Activated effector memory CD4-positive, alpha-beta T cell treated with Interleukin-2 at 50 U/mL for 16 hours (primary cell): ENCODE results near the gene KRT39.

Source experiments
- DNase-seq: peaks from one replicate; pipeline ENCODE4 v3.0.0-alpha.2; 2020

KRT39 gene

DNA sequence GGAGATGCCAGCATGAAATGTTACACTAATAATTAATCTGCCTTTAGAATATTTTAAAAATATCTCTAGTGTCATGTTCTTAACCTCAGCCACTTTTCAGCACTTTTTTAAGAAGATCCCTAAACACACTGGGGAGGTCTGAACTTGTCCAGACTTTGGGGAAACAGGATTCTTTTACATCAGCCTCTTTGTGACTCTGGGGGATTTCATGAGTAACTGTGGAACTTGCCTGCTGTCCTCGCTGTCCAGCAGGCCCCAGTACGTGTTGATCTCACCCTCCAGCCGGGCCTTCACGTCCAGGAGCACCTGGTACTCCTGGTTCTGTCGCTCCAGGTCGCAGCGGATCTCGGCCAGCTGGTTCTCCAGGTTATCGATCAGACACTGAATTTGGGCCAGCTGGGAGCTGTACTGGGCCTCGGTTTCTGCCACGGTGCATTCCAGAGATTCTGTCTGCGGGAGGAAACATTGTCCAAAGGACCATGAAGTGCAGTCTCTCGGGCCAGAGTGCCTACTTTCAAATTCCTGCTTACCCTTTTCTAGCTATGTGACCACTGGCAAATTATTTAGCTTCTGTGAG is 11.9 kb upstream of the KRT39 start:
- no peak for DNase-seq

DNA sequence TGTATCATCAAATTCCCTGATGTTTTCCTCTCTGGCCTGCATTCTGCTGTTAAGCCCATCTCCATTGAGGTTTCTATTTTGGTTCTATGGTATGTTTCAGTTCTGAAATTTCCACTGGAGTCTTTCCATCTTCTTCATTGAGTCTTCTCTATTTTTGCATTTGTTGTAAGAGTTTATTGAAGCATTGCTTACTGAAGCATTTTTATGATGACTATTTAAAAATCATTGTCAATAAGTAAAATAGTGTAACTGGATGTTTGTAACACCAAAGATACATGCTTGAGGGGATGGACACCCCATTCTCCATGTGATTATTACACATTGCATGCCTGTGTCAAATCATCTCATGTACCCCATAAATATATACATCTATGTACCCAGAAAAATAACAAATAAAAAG is 8.8 kb upstream of the KRT39 start:
- no peak for DNase-seq

- no peak for DNase-seq
These were observed 7.6 kb upstream of the KRT39 start for GRCh38 chr17:40974366-40974765.

DNA sequence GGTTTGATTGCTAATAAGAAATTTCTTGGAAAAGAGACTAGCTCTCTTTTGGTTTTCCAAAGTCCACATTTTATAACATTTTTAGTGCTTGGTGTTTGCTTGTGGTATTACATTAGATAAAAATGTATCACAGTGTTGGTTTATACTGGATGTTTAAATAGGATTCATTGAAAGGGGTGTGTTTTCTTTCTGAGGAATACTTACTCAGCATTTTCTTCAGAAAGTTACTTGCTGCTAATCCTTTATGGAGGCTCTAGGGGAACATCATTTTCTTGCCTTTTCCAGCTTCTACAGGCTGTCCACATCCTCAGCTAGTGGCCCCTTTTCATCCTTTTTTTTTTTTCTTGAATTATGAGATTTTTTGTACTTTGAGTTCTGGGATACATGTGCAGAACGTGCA is 834 bp upstream of the KRT39 start:
- DNase-seq, result no peak

DNA sequence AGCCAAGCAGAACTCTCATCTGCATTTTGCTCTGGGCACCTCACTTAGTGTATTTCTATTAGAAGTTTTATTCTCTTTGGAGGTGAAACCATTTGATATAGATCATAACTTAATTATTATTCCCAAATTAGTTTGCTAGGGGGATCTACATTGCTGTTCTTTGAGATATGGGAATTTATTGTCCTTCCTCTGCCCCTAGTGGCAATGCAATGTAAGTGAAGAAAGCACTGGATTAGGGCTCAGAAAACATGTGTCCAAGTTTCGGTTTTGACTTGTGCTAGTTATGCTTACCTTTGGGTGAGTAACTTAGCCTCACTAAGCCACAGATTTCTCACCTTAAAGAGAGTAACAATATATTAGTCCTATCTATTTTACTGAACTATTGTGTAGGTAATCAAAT is 2.9 kb downstream of the KRT39 start:
- DNase-seq, result no peak

DNA sequence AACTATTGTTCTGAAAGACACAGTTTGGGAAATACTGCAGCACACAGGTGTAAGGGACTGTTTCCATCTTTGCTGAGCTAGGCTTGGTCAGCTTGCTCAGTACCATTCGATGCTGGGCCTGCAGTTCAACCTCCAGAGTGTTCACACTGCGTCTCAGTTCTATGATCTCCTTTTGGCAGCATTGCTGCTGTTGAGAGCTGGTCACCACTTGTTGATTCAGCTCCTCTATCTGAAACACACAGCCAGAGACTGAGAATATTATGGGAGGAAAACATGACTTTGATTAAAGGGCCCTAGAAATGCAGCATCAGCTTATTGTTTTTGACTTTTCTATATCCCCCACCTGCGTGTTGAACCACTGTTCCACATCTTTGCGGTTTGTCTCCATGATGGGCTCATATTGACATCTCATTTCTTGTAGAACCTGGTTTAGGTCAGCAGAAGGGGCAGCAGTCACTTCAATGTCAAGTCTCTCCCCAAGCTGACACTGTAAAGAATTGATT is 4.6 kb downstream of the KRT39 start:
- no peak for DNase-seq

GRCh38 chr17:40961591-40961990 is 5.2 kb downstream of the KRT39 start:
- DNase-seq, result no peak

- no peak for DNase-seq
These were observed 6.6 kb downstream of the KRT39 start for GRCh38 chr17:40960144-40960543.

GRCh38 chr17:40958086-40958953 is 8.4 kb downstream of the KRT39 start:
- DNase-seq, result no peak

GRCh38 chr17:40956401-40957254 is 10.1 kb downstream of the KRT39 start:
- no peak for DNase-seq

GRCh38 chr17:40953881-40954280 is 12.9 kb downstream of the KRT39 start:
- DNase-seq, result no peak

DNA sequence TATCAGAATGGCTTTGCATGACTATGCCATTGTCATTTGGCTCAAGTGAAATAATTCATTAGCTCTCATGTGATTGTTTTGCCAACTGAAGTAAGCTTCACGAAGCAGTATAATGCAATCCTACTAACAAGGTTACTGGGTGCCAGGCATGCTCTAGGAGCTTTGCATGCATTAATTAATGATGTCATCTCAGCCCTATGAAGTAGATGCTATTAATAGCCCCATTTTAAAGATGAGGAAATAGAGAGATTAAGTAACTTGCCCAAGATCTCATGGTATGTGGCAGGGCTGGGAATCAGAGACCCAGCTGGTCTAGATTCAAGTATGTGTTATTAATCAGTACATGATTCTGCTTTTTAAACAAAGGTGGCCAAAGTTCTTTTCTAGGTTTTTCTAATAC is 14.1 kb downstream of the KRT39 start:
- DNase-seq, result no peak

DNA sequence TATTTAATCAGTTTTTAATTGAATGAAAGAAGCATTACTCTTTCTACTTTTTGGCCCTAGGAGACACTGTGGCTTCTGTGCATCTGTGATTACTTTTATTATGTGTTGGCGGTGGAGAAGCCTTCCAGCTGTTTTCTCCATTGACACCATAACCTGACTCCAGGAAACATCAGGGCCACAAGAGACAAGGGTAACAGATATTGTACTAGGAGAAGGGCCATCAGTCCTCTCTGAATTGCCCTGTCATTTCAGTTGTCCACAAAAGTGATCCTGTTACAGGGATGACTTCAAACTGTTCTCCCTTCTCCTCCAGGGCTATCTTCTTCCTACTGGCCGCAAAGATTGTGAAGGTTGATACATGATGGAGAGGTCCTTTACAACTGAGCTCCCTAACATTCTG is 14.6 kb downstream of the KRT39 start:
- DNase-seq, result no peak

DNA sequence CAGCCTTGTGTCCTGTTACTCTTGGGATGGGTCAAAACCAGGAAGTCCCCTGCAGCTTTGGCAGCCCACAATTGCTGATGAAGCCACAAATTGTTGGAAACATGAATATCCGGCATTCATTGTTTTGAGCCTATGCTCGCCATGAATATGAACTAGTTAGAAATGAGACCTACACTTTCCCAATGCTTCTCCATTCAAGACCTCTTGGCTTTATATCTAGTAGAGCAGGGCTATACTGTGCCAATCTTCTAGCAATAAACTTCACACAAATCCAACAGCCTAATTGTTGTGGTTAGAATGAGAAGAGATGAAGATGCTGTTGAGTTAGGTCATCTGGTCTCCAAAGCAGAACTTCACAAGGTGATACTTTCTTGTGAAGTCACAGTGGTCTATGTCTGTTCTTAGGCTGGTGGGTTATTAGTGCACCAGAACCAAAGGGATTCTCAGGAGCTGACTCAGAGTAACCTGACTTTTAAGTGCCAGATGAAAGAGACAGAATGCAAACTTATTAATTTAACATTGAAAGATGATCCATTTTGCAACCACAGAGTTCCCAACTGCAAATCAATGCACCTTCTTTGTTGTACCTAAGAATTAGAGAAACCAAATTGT is 15.6 kb downstream of the KRT39 start:
- no peak for DNase-seq

DNA sequence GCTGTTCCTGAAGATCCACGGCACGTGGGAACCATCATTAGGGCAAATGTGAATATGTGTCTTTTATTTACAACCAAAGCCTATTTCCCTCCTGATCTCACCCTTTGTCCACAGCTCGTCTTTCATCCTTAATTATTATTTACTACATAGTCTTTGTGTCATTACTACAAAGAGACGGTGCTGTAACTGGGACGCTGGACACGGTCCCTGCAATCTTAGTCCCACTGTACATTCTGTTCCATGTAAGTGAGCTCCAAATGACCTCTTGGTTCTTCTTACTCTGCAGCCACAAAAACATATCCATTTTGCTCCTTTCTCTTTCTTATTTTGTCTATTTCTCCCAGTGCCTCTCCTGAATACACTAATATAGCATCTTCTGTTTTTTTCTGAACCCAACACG is 16.6 kb downstream of the KRT39 start:
- DNase-seq, result no peak

DNA sequence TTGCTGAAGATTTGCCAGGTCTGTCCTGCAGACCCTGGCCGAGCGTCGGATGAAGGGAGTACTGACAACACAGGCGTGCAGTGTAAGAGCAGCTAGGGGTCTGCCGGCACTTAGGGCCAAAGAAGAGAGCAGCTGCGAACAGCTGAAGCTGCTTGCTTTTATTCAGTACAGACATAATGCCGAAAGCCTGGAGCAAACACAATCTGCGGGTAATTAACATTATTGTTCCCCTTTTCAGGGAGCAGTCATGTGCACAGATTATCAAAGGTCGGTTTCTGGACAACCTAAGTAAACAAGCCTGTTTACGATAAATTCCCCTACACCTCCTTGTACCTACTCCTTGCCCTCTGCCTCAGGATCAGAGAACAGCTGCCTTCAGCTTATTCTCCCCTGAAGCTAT is 17.3 kb downstream of the KRT39 start:
- DNase-seq, result no peak

GRCh38 chr17:40947929-40948328 is 18.8 kb downstream of the KRT39 start:
- no peak for DNase-seq

- DNase-seq, result no peak
These were observed 21.3 kb downstream of the KRT39 start for GRCh38 chr17:40945414-40945813.

DNA sequence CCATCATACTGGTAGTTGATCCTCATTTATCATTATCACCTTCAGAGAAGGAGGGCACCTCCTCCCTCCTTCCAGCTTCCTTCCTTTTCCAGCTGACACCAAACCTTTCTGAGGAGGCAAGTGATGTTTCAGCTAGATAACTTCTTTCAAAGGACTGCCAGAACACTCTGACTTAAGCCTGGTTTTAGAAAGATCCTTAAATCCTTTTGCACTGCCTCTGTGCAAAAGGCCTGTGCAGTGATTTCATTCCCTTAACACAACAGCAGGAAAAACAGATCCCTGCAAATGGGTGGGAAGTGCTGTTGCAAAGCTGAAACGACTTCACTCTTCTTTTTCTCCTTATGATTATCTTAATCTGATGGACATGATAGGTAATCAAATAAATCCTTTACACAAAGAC is 22.2 kb downstream of the KRT39 start:
- no peak for DNase-seq

DNA sequence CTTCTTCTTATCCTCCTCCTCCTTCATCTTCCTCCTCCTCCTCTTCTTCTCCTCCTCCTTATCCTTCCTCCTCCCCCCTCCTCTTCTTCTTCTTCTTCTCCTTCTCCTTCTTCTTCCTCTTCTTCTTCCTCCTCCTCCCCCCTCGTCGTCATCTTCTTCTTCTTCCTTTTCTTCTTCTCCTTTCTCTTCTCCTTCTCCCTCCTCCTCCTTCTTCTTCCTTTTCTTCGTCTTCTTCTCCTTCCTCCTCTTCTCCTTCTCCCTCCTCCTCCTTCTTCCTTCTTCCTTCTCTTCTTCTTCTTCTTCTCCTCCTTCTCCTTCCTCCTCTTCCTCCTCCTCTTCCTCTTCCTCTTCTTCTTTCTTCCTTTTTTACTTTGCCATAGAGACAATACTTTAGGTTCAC is 24.2 kb downstream of the KRT39 start:
- DNase-seq, result no peak

- no peak for DNase-seq
These were observed 26.5 kb downstream of the KRT39 start for GRCh38 chr17:40940266-40940665.

- no peak for DNase-seq
These were observed 27.8 kb downstream of the KRT39 start for GRCh38 chr17:40938981-40939380.

DNA sequence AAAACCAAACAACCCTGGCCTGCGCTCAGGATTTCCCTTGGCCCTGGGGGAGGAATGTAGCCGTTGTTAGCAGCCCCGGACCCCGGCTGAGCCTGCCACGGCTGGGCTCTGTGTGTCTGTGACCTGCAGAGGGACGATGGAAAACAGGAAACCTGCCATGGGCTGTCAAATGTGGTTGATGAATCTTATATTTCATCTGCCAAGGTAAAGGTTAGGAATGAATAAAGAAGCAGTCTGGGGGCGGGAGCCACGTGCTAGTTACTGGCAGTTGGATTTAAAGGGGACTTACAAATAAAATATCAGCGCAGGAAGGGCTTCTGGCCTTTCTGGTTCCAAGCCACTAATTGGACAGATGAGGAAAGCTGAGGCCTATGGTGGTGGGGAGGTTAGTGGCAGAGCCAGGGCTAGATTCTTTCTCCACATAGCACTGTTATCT is 29.3 kb downstream of the KRT39 start, which contains the start of gene KRT23:
Gene KRT23, minus strand, starts transcription at position 263 of the 436 bp plus-strand sequence. CDS start 1,043 bp downstream, outside the sequence.
- no peak for DNase-seq
